ENCODE data around the gene CPSF4L. TPM values are rescaled to one million over a fixed set of nuclear protein-coding genes. Genes with fewer than 3 reads are reported as not detected.

CPSF4L gene
- total RNA-seq, 1 donor from 2014 or later = not detected

DNA sequence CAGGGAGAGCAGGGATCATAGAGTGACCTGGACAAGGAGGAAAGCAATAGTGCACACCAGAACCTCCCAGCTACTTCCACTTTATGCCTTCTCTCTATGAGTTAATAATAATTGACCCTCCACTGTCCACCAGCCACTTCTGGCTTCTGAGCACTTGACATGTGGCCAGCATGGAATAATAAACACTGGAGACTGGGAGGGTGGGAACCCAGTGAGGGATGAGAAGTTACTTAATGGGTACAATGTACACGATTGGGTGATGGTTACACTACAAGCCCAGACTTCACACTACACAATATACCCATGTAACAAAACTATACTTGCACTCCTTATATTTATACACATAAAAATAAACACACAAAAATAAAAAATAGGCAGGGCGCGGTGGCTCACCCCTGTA lies 38.7 kb upstream of the CPSF4L start:
- H3K27ac ChIP-seq = no peak overlapping the region
- no peak overlapping the region for H3K4me3 ChIP-seq
- DNase-seq (ENCODE audit: low spot score in 2 of 2) = no peak
- H3K9me3 ChIP-seq = no peaks in the 10 kb centered on the region
- H3K36me3 ChIP-seq = no peaks in the 10 kb centered on the region
- H3K4me1 ChIP-seq = peaks cover 1 to 38% of the 10 kb centered on the region in 2 donors
- no peaks in the 10 kb centered on the region for H3K27me3 ChIP-seq
- TF ChIP-seq, protein P1, sequence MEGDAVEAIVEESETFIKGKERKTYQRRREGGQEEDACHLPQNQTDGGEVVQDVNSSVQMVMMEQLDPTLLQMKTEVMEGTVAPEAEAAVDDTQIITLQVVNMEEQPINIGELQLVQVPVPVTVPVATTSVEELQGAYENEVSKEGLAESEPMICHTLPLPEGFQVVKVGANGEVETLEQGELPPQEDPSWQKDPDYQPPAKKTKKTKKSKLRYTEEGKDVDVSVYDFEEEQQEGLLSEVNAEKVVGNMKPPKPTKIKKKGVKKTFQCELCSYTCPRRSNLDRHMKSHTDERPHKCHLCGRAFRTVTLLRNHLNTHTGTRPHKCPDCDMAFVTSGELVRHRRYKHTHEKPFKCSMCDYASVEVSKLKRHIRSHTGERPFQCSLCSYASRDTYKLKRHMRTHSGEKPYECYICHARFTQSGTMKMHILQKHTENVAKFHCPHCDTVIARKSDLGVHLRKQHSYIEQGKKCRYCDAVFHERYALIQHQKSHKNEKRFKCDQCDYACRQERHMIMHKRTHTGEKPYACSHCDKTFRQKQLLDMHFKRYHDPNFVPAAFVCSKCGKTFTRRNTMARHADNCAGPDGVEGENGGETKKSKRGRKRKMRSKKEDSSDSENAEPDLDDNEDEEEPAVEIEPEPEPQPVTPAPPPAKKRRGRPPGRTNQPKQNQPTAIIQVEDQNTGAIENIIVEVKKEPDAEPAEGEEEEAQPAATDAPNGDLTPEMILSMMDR (IDR thresholded peaks at IDR 0.05) = no peak
- intact Hi-C loops (cut with DNase I) = no loop called here

DNA sequence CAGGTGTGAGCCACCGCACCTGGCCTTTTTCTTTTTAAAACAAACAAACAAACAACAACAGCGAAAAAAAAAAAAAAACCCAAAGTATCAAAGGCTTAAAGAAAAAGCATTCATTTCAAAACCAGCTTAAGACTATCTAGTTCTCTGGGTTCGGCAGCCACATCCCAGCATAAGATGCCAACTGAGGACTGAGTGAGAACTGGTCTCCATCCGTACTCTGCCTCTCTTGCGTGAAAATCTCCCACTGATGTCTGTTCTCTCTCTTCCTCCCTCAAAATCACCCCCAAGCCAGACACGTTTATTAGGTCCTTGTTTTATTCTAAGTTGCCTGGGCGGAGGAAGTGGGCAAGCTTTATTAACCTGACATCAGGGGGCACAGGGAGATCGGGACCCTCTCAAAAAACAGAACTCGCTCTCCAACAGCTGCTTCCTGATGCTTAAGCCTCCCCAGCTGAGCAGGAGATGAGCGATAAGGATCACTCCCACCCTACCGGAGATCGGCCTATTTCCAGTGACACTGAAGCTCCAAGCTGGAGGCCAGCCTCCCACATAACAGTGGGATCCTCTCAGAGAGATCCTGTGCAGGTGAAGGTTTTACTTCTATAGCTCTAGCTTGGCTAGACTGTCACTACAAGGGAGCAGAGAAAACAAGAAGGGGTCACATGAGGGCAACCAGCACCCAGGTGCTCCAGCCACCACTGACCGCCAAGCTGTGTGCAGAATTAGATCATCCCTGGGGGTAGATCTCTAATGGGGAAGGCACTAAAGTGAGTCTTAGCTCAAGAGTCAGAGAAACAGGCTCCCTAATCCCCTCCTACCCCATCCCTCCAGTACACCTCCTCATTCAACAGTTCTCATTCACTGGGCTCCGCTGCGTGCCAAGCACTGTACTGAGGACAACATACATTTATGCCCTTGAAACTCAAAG lies 36.5 kb upstream of the CPSF4L start:
- Histone ChIP-seq H3K36me3 (no peaks in the 10 kb centered on the region), H3K4me1 (peaks cover 9 to 35% of the 10 kb centered on the region in 2 donors), H3K9me3 (no peaks in the 10 kb centered on the region), H3K4me3 (no peak overlapping the region), H3K27me3 (no peaks in the 10 kb centered on the region), H3K27ac (peak overlapping the region; percentile 11 to 38)
- intact Hi-C loops (cut with DNase I) = no loop called here
- TF ChIP-seq, protein P1 (IDR thresholded peaks at IDR 0.05) = no peak
- no peak for DNase-seq (ENCODE audit: low spot score in 2 of 2)

DNA sequence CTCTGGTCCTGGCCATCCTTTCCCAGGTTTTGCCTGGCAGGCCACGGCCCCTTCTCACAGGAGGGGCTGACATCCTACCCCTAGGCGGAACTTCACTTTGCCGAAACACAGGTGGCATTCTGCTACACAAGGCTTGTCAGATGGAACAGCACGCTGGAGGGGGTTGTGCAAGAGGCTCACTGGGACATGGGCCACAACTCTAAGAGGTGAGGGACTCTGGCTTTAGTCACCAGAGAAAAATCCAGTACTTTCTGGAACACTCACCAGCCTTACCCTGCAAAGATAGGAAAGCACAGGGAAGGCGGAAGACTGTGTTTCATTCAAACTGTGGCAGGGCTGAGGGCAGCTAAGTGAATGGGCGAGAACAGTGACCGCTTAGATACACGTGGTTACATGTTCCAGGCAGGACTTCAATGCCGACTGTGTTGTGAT lies 31.8 kb upstream of the CPSF4L start:
- DNase-seq (ENCODE audit: low spot score in 2 of 2) = peak; percentile 31 to 92
- Histone ChIP-seq H3K9me3 (no peaks in the 10 kb centered on the region), H3K27me3 (no peaks in the 10 kb centered on the region), H3K27ac (peak overlapping the region; percentile 96 to 99), H3K4me1 (peaks cover 34 to 65% of the 10 kb centered on the region in 2 donors), H3K4me3 (peak overlapping the region in 1 of 2 donors; percentile 3), H3K36me3 (no peaks in the 10 kb centered on the region)
- intact Hi-C loops (cut with DNase I) = loop anchor here (1.0 to 5.0 kb wide), 5 partner anchors 11 to 1139 kb away; partner anchors contain the start of genes COG1 and GPRC5C
- TF ChIP-seq, protein P1 (IDR thresholded peaks at IDR 0.05) = no peak

- DNase-seq (ENCODE audit: low spot score in 2 of 2) = no peak
- Histone ChIP-seq H3K36me3 (no peaks in the 10 kb centered on the region), H3K4me1 (peaks cover 34 to 66% of the 10 kb centered on the region in 2 donors), H3K27ac (peak overlapping the region; percentile 96 to 99), H3K27me3 (no peaks in the 10 kb centered on the region), H3K4me3 (peak overlapping the region in 1 of 2 donors; percentile 3), H3K9me3 (no peaks in the 10 kb centered on the region)
- intact Hi-C loops (cut with DNase I) = loop anchor here (1.0 to 5.0 kb wide), 5 partner anchors 11 to 1139 kb away; partner anchors contain the start of genes COG1 and GPRC5C
- TF ChIP-seq, protein P1 (IDR thresholded peaks at IDR 0.05) = no peak
Observed at GRCh38 chr17:73293031-73293430, 31.4 kb upstream of the CPSF4L start.

GRCh38 chr17:73292031-73292531 lies 30.4 kb upstream of the CPSF4L start:
- H3K27ac ChIP-seq = peak overlapping the region; percentile 96 to 99
- intact Hi-C loops (cut with DNase I) = loop anchor here (1.0 to 5.0 kb wide), 5 partner anchors 19 to 1140 kb away; partner anchors contain the start of genes COG1 and GPRC5C
- TF ChIP-seq, protein P1 (IDR thresholded peaks at IDR 0.05) = no peak
- H3K27me3 ChIP-seq = no peaks in the 10 kb centered on the region
- no peaks in the 10 kb centered on the region for H3K9me3 ChIP-seq
- H3K36me3 ChIP-seq = no peaks in the 10 kb centered on the region
- H3K4me3 ChIP-seq = peak overlapping the region; percentile 36 to 42
- peaks cover 34 to 75% of the 10 kb centered on the region in 2 donors for H3K4me1 ChIP-seq
- DNase-seq (ENCODE audit: low spot score in 2 of 2) = peak; percentile 75 to 94

Data from ascending aorta (tissue), 2 donors.